GM21576 (cell line): Measurements from ENCODE around the gene CCNE1.
"Not testable (repeated sequence)": the region's sequence is repeated elsewhere in the genome, so short reads cannot be mapped to it uniquely, and the experiment has no call there.

ENCODE experiments used
- ATAC-seq: cut with Tn5 transposase; IDR thresholded peaks from one replicate; pipeline ENCODE4 v1.9.1; 2021; ENCODE audit warnings: mild to moderate bottlenecking, moderate library complexity; ENCODE audit not compliant: unreplicated experiment

The CCNE1 gene

GRCh38 chr19:29812881-29813275 is 1.1 kb downstream of the CCNE1 start:
- no peak for ATAC-seq

GRCh38 chr19:29813642-29814041 is 1.9 kb downstream of the CCNE1 start:
- no peak for ATAC-seq

- no peak for ATAC-seq
These were observed 3.4 kb downstream of the CCNE1 start for GRCh38 chr19:29815231-29815630.

- ATAC-seq: no peak
These were observed 5.5 kb downstream of the CCNE1 start for GRCh38 chr19:29817316-29817715.

GRCh38 chr19:29819300-29819699 is 7.5 kb downstream of the CCNE1 start:
- no peak for ATAC-seq

GRCh38 chr19:29819986-29820385 is 8.2 kb downstream of the CCNE1 start:
- no peak for ATAC-seq

- no peak for ATAC-seq
These were observed 12.0 kb downstream of the CCNE1 start for GRCh38 chr19:29823581-29824330.

GRCh38 chr19:29825263-29825662 is 13.5 kb downstream of the CCNE1 start:
- ATAC-seq: not testable (repeated sequence)

GRCh38 chr19:29831041-29831548 is 19.3 kb downstream of the CCNE1 start:
- no peak for ATAC-seq

- no peak for ATAC-seq
These were observed 19.9 kb downstream of the CCNE1 start for GRCh38 chr19:29831686-29832085.

- no peak for ATAC-seq
These were observed 21.0 kb downstream of the CCNE1 start for GRCh38 chr19:29832801-29833200.

GRCh38 chr19:29833614-29834261 is 21.9 kb downstream of the CCNE1 start:
- no peak for ATAC-seq

GRCh38 chr19:29834991-29835846 is 23.4 kb downstream of the CCNE1 start:
- no peak for ATAC-seq

GRCh38 chr19:29836409-29836825 is 24.6 kb downstream of the CCNE1 start:
- ATAC-seq: peak; percentile 48

GRCh38 chr19:29837448-29837981 is 25.7 kb downstream of the CCNE1 start:
- peak; percentile 64 for ATAC-seq

- ATAC-seq: no peak
These were observed 26.2 kb downstream of the CCNE1 start for GRCh38 chr19:29837996-29838395.

- ATAC-seq: no peak
These were observed 28.5 kb downstream of the CCNE1 start for GRCh38 chr19:29840066-29840950.

- no peak for ATAC-seq
These were observed 29.4 kb downstream of the CCNE1 start for GRCh38 chr19:29841209-29841558.

GRCh38 chr19:29841559-29842367 is 30.0 kb downstream of the CCNE1 start:
- no peak for ATAC-seq
